C4-2B (cell line): Measurements from ENCODE around the gene DAP.
A peak's percentile ranks its signal among the peaks of the same experiment; 100 is the strongest.

Experiments used
- H3K27ac ChIP-seq: fragments of 450-650 bp; 2 replicates; pipeline ENCODE4 v1.5.1; 2017
- CTCF ChIP-seq: fragments of 450-650 bp; conservative IDR thresholded peaks from 2 replicates; pipeline ENCODE4 v1.5.1; 2017; ENCODE audit warnings: mild to moderate bottlenecking
- ZFX ChIP-seq: fragments of 450-650 bp; IDR thresholded peaks from 2 replicates; pipeline ENCODE4 v1.6.1; 2017

Gene DAP

GRCh38 chr5:10775646-10776045, 14.6 kb upstream of the DAP start:
- TF ChIP-seq ZFX (no peak), CTCF (no peak)
- H3K27ac ChIP-seq: no peak overlapping the region

GRCh38 chr5:10772901-10773585, 12.0 kb upstream of the DAP start:
- no peak overlapping the region for H3K27ac ChIP-seq
- TF ChIP-seq CTCF: no peak

- H3K27ac ChIP-seq: no peak overlapping the region
- TF ChIP-seq CTCF: no peak
- no peak for TF ChIP-seq ZFX
These were observed 7.4 kb upstream of the DAP start for GRCh38 chr5:10768328-10768899.

GRCh38 chr5:10762776-10763500, 1.9 kb upstream of the DAP start:
- TF ChIP-seq ZFX: no peak
- no peak for TF ChIP-seq CTCF
- H3K27ac ChIP-seq: peak overlapping the region; percentile 98

GRCh38 chr5:10761933-10762775, 1.1 kb upstream of the DAP start:
- no peak for TF ChIP-seq CTCF
- TF ChIP-seq ZFX: no peak
- H3K27ac ChIP-seq: peak overlapping the region; percentile 98

GRCh38 chr5:10760921-10761184, 181 bp downstream of the DAP start:
- H3K27ac ChIP-seq: peak overlapping the region; percentile 98
- TF ChIP-seq CTCF: no peak
- TF ChIP-seq ZFX: no peak
